HG03103 (cell line): ENCODE results near the gene ACVR2A.

ENCODE experiments used
- ATAC-seq: cut with Tn5 transposase; IDR thresholded peaks from one replicate; pipeline ENCODE4 v1.9.1; 2021; ENCODE audit warnings: low read depth; ENCODE audit not compliant: unreplicated experiment

ACVR2A gene

DNA sequence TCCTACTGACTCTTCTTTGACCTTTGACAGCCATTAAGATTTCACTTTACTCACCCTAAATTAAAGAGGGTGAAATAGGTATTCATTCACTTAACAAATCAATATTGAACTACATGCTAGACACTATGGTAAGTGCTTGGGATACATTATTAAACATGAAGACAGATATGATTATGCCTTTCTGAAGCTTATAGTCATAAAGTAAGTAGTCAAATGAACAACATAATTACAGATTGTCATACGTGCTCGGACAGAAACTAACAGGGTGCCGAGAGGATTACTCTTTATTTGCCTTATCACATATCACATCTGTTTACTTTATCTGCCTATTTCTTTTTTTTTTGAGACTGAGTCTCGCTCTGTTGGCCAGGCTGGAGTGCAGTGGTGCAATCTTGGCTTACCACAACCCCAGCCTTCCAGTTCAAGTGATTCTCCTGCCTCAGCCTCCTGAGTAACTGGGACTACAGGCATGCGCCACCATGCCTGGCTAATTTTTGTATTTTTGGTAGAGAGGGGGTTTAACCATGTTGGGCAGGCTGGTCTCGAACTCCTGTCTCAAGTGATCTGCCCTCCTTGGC lies 9.8 kb downstream of the ACVR2A start:
- no peak for ATAC-seq

DNA sequence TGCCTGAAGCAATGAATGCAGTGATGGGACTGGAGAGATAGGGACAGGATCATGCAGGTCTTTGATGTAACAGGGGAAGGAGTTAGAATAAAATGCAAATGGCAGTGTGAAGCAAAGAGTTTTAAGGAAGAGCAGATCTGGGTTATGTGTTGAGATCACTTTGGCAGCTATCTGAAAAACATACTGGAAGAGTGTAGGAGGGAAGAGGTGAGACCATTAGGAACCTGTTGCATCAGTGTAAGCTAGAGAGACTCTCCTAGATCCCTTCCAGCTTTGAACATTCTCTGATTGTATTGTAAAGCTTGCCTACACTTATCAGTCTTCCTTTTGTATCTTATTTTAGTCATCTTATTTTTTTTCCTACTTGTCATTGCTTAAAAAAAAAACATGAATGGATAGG lies 10.5 kb downstream of the ACVR2A start:
- ATAC-seq, result no peak

DNA sequence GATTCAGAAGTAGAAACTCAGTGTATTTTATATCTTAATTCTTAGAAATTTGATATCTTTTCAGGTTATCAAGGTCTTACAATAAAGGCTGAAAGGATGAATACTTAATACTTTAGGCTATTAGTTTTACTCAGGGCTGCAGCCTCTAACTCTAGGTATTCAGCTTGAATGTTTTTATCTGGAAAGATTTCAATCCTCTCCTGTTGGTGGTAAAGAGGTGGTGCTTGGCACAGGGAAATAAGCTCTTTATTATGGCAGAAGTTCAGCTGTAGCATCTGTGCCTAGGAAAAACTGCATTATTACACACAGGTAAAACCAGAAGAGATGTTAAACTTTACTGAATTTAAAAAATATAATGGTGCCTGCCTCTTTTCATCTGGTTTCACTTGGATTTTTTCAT lies 11.1 kb downstream of the ACVR2A start:
- no peak for ATAC-seq

DNA sequence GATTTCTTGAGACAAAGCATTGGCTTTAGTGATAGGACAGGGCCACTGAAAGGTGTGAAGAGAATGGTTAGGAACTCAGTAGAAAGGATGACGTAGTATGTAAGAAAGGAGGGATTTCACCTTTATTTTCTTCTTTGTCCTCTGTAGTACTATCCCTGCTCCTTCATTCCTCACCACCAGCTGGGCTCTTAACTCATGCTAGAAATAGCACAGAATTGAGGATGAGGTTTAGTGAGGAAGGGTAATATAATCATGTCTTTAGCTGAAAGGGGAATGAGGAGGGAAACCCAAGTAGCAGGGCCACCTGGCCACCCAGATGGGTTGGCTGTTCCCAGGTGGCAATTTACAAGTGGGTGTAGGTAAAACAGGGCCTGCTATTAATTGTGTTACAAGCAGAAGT lies 15.2 kb downstream of the ACVR2A start:
- no peak for ATAC-seq

DNA sequence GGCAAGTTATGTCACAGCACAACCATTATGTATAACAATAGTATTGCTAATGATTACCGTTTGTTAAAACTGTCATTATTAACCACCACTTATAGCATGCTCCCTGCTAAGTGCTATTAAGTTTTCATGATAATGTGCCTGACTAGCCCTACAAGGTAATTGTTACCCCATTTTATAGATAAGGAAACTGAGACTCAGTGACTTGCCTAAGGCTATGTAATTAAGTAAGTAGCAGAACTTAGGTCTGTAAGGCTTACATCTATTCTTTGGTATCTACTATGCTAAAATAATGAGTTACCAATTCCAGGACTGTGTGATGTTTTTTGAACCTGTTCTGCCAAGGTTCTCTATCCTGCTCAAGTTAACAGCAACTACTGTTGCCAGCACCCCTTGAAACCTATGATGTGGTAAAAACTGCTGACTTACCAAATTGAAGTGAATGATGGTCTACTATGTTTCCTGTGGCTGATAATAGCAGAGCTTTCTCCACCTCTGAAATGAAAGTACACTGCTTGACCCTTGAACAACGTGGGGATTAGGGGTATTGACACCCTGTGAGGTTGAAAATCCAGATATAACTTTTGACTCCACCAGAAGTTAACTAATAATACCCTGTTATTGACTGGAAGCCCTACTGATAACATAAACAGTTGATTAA lies 18.2 kb downstream of the ACVR2A start:
- ATAC-seq, result no peak

DNA sequence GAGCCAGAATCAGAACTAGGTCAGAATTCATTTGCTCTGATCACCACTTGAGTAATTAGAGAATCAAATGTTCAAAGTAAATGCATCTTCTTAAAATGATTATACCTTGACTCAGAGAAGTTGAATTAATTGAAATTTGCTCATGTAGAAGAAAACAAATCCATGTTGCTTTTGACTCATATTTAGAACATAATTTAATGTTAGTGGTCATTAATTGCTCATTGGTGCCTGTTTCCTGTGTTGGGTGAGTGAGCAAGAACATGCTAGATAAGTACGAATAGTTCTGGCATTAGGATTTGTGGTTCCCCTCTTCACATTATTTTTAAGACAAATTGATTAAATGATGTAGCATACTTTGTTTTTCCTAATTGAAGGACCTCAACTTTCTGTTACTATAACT lies 19.0 kb downstream of the ACVR2A start:
- ATAC-seq, result no peak

DNA sequence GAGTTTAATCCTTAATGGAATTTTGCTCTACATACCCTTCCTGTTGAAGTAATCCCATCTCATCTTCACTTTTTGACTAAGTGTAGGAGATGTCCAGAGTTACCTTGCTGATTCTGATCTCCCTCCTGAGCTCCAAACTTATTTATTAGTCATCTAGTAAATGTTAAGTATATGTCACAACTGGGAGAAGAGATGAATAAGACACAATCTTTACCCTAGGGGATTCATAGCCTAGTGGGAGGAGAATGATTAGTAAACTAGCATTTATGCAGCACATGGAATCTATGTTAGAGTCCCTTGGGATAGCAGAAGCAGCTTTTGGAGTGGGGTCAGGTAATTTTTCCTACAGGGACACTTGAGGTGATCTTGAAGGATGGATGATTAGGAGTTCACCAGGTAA lies 20.7 kb downstream of the ACVR2A start:
- ATAC-seq, result no peak

DNA sequence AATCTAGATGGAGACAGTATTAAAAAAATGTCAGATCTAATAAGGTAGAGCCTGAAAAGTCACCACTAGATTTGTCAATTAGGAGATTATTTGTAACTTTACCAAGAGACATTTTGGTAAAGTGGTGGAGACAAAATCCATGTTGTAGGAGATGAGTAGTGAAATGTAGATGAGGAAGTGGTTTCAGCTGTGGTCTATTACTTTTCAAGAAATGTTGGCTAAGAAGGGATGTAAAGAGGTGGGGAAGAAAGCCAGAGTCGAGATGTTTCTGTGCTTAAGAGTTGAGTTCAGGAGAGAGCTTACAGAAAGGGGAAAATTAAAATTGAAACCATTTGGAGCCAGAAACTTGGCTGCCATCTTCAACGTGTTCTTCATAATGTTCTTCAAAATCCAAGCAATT lies 22.2 kb downstream of the ACVR2A start:
- ATAC-seq, result no peak

DNA sequence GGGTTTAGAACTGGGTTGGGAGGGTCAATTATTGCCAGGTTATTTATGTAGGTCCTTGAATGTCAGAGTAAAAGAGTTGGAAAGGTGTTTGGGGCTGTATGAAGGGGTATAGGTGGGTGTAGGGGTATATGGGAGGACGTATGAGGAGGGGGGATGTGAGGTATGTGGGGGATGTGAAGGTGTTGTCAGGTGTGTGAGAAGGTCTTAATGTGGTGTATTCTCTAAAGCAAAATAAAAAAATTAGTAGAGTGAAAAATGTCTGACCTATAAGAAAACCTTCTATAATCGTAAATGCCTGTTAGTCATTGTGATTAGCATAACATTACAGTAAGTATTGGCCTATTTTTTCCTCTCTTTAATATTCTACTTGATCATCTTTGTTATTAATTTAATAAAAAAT lies 25.1 kb downstream of the ACVR2A start:
- no peak for ATAC-seq

DNA sequence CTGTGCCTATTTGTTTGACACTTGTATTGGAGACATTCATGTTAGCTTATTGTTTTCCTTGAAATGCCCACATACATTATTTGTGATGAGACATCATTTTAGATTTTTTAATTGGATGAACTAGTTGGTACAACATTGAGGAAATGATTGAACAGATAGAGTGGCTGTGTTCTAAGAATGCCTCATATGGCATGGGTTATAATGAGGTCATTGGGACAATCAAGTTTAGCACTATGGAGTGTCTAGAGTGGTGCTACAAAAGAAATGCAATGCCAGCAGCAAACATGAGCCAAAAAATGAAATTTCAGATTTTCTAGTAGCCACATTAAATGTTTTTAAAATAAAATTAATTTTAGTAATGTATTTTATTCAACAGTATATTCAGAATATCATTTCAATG lies 28.1 kb downstream of the ACVR2A start:
- ATAC-seq, result no peak

DNA sequence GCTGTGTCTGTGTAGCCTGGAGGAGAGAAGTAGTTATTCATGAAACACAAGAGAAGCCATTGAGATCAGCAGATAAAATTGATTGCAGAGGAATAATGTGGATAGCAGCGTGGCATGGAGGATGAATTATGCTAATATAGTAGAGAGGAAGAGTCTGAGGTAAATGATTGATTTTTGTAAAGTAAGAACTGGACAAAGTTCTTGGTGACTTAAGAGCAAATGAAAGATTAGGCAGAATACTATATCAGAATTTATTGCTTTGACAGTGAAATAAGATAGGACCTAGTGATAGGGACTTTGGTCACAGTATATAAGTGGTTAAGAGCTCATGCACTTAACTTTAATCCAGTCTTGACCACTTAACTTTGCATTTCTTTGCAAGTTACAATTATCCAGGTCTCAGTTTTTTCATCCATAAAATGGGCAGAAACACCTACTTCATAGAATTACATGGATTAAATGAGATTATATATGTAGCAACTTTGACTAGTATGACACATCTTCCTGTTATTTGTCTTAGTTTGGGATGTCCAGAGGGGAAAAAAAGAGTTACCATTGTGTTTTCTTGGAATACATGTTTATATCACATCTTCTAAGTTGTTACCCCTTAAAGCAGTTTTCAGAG lies 29.1 kb downstream of the ACVR2A start:
- no peak for ATAC-seq

DNA sequence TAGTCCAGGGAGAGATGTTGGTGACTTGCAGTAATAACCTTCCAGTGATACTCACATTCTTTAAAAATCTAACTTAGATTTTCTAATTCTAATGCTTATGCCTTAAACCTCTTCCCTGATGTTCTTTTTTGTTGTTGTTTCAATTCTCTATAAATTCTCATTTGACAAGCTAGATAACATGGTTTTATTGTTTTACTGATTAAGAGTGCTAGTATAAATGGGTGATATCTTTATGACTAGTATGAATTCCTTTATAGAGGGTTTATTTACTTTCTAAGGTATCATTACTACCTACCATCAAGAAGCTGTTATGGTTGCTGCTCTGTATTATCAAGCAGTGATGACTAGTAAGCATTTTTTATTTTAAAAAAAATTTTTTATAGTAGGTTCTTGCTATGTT lies 35.0 kb downstream of the ACVR2A start:
- ATAC-seq, result no peak

DNA sequence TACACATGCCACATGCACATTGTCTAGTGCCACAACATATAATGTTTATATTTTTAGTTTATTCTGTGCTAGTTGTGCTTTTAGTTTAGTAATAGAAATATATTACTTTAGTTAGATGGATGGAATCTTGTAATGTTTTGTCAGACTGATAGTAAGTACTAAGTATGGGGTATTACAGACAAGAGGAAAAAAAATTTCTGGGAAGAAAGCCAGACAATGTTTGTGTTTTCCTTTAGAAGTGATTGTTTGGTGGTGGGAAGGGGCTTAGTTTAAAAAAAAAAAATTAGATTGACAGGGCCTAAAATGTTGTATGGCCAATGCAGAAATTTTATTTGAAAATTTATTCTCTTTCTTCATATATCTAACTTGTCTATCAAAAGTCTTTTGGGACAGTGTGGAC lies 37.8 kb downstream of the ACVR2A start:
- ATAC-seq, result no peak

DNA sequence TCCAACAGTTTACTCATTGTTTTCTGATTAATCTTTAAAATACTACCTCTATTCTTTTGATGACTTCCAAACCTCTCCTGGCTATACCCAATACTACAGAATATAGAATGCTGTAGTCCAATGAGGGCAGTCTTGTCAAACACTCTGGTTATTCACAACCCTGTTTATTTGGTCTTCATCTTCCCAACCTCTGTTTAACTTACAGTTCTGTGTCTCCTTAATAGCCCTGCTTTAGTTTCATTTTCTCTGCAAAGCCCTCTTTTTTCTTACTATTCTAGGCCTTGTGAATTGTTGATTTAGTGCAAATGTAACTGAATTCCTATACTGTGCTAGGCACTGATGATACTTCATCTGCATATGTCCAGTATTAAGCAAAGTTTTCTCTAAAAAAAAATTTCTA lies 40.0 kb downstream of the ACVR2A start:
- no peak for ATAC-seq

DNA sequence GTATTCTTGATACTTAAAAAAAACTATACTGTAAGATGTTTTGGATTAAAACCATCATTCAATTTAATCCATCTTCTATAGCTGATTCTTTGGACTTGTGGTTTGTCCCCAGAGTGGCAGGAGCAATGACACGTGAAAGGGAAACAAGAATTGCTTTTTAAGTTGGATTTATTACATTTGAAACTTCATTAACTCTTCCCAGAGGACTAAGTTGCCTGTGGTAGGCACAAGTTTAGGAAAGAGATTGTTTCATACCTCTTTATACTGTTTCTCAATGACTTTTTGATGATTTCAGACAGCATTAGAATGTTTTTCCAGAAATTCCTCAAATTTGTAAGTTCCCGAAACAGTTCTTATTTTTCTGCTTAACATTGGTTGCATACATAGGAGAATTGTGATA lies 41.3 kb downstream of the ACVR2A start:
- ATAC-seq, result no peak

DNA sequence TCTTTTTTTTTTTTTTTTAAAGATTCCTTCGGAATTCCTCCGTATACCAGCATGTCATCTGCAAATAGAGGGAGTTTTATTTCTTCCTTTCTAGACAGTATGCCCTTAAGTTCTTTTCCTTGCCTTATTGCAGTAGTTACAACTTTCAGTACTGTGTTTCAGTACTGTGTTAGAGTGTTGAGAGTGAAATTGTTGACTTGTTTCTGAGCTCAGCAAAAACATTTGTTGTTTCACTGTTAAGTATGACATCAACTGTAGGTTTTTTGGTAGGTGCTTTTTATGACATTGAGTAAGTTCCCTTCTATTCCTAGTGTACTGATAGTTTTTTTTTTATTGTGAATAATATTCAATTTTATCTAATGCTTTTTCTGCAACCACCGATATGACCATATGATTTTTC lies 43.9 kb downstream of the ACVR2A start:
- no peak for ATAC-seq

DNA sequence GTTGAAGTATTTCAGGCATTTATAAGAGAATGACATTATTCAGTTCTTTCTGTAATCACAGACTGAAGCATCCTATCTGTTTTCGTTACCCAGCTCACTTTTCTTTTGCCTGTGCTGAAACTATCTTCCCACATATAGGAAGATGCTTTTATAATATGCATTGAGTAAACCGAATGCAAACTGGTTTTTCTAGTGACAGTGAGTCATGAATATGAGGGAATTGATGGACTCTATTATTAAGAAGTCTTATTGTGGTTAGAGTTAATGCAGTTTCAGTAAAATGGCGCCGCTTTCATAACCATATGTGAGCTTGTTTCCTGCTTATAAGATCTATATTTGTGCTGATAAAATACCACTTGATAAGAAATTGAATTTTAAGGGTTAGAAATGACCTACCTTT lies 59.2 kb downstream of the ACVR2A start:
- no peak for ATAC-seq

DNA sequence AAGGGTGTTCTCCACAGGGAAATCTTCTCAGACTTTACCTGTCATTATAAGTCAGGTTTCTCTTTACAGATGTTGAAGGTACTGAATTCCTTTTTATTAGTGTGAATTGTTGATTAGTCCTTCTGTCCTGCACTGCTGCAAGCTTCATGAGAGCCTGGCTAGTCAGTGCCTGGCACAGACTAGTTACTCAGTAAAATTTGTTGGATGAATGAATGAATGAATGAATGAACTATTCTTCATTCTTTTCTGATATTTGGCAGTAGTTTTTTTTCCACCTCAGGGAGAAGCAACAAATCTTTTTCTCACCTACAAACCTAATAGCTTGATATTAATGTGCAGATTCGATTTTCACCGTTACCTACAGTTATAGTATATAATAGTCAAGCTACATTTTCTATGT lies 64.3 kb downstream of the ACVR2A start:
- ATAC-seq, result no peak

DNA sequence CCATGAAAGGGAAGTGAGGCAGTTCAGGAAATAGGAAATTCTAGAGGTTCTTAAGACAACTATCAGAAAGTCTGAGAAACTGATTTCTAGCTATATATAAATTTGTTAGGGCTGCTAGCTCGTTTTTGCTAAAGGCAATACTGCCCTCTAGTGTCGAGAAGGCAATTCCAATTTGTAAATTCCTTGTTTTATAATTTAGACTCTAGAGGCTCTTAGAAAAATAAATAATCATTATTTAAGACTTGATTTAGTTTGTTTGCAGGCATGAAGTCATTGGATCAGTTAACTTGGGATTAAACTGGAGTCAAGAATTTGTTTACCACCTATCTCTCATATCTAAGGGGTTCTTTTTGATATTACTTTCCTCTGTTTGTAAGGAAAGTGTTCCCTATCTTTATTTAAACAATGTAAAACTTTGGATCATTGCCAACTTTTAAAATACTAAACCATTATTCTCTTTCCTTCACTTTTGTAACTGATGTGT lies 66.2 kb downstream of the ACVR2A start:
- no peak for ATAC-seq

DNA sequence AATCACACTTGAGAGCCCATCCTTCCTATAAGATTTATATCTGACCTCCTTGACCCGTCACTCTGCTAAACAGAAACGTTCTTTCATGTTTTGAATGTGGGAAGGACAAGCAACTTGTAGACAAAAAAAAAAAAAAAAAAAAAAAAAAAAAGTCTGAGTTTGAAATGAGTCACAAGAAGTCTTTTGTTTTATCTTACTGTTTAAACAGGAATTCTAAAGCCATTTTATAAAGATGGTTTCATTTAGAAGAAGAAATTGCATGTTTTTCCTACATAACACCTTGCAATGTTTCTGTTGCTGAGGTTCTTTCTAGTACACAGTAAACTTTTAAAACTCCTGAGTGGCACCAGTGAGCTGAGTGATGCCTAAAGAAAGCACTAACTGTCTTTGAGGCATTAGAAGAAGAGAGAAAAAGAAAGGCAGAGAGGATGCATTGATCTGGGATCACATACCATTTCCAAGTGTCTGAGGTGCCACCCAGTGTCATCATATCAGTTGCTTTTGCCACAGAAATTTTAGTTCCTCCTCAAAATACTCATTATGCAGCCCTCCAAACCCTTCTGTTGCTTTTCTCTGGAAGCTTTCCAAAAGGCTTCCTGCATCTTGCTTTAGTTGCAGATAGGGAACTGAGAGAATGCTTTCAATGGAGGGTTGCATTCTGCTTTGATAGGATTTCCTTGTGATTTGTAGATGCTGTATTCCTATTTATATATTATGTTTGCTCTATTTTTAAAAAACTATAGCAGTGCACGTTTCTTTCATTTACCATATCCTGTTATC lies 69.1 kb downstream of the ACVR2A start:
- no peak for ATAC-seq

DNA sequence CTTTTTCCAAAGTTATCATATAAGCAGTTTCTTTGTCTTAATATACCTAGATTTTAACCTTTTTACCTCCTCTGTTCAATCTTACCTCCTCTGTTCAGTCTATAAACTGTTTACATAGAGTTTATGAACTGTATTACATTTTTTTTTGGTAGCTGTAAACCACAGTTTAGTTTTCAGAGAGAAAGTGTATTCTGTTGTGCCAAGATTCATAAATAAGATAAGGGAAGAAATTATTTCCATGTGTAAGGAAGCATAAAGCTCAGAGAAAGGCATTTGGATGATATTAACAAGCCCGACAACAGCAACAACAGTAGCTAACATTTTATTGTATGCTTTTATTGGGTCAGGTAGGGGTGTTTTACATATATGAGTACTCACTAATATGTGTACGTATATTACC lies 71.2 kb downstream of the ACVR2A start:
- ATAC-seq, result no peak

DNA sequence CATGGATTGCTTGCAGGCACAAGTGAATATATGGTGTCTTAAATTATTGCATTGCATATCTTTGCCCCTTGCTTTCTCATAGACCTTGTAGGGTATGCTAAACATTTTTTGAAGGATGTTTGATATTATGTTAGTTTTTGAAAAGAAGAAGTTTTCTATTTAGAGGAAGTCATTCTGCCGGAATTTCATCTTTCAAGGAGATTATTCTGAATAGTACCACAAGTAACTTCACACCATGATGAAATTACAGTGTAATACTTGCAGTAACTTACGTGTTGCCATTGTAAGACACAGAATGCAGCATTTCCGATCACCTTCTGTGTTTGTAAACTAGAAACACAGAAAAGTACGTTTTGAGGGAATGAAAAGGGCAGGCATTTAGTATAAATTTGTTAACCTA lies 71.9 kb downstream of the ACVR2A start:
- no peak for ATAC-seq
